CD4-positive, alpha-beta T cell treated with Interferon gamma for 1 hour (primary cell): Measurements from ENCODE around the gene FAM168A.
"Not testable (repeated sequence)": the region's sequence is repeated elsewhere in the genome, so short reads cannot be mapped to it uniquely, and the experiment has no call there.

Source experiments
- DNase-seq: peaks from one replicate; pipeline ENCODE4 v3.0.0-alpha.2; 2020

The FAM168A gene

GRCh38 chr11:73592640-73593039 is 5.3 kb downstream of the FAM168A start:
- no peak for DNase-seq

GRCh38 chr11:73591743-73592142 is 6.2 kb downstream of the FAM168A start:
- no peak for DNase-seq

- no peak for DNase-seq
These were observed 6.9 kb downstream of the FAM168A start for GRCh38 chr11:73590991-73591390.

- DNase-seq = no peak
These were observed 11.1 kb downstream of the FAM168A start for GRCh38 chr11:73586791-73587190.

- no peak for DNase-seq
These were observed 11.9 kb downstream of the FAM168A start for GRCh38 chr11:73585834-73586575.

- DNase-seq = no peak
These were observed 13.1 kb downstream of the FAM168A start for GRCh38 chr11:73584831-73585230.

- no peak for DNase-seq
These were observed 15.3 kb downstream of the FAM168A start for GRCh38 chr11:73582653-73583052.

GRCh38 chr11:73580749-73581148 is 17.2 kb downstream of the FAM168A start:
- not testable (repeated sequence) for DNase-seq

GRCh38 chr11:73579641-73580434 is 18.1 kb downstream of the FAM168A start:
- DNase-seq = no peak

GRCh38 chr11:73578592-73579185 is 19.2 kb downstream of the FAM168A start:
- DNase-seq = no peak

GRCh38 chr11:73577496-73577917 is 20.4 kb downstream of the FAM168A start:
- DNase-seq = no peak

- no peak for DNase-seq
These were observed 21.7 kb downstream of the FAM168A start for GRCh38 chr11:73576185-73576614.

GRCh38 chr11:73571982-73572381 is 25.9 kb downstream of the FAM168A start:
- DNase-seq = not testable (repeated sequence)

GRCh38 chr11:73570415-73571114 is 27.3 kb downstream of the FAM168A start:
- no peak for DNase-seq

- DNase-seq = no peak
These were observed 30.7 kb downstream of the FAM168A start for GRCh38 chr11:73566977-73567755.

GRCh38 chr11:73566422-73566821 is 31.5 kb downstream of the FAM168A start:
- no peak for DNase-seq

GRCh38 chr11:73565804-73566203 is 32.1 kb downstream of the FAM168A start:
- no peak for DNase-seq

GRCh38 chr11:73564903-73565302 is 33.0 kb downstream of the FAM168A start:
- DNase-seq = no peak

GRCh38 chr11:73563539-73564200 is 34.2 kb downstream of the FAM168A start:
- DNase-seq = no peak

- no peak for DNase-seq
These were observed 38.2 kb downstream of the FAM168A start for GRCh38 chr11:73559743-73560142.

- DNase-seq = no peak
These were observed 40.9 kb downstream of the FAM168A start for GRCh38 chr11:73556966-73557365.

GRCh38 chr11:73555615-73556014 is 42.3 kb downstream of the FAM168A start:
- DNase-seq = no peak
